Hematopoietic multipotent progenitor cell treated with erythropoietin and hydrocortisone succinate and interleukin-3 and kit ligand, for 6 days (in vitro differentiated cells): ENCODE results near the gene PTCD1.
"Not testable (repeated sequence)": the region's sequence is repeated elsewhere in the genome, so short reads cannot be mapped to it uniquely, and the experiment has no call there.

Experiments
- DNase-seq: peaks from one replicate; pipeline ENCODE4 v3.0.0-alpha.2; 2015

The PTCD1 gene

GRCh38 chr7:99387239-99387635 lies 51.4 kb downstream of the PTCD1 start:
- DNase-seq = not testable (repeated sequence)

- peak; percentile 89 for DNase-seq
Measured at GRCh38 chr7:99386584-99387238, 51.9 kb downstream of the PTCD1 start.

- no peak for DNase-seq
Measured at GRCh38 chr7:99385564-99385963, 53.0 kb downstream of the PTCD1 start.

- DNase-seq = no peak
Measured at GRCh38 chr7:99384523-99384922, 54.1 kb downstream of the PTCD1 start.

- no peak for DNase-seq
Measured at GRCh38 chr7:99383791-99384370, 54.7 kb downstream of the PTCD1 start.

- DNase-seq = no peak
Measured at GRCh38 chr7:99383203-99383602, 55.4 kb downstream of the PTCD1 start.

- DNase-seq = peak; percentile 38
Measured at GRCh38 chr7:99381664-99382075, 56.9 kb downstream of the PTCD1 start.

- DNase-seq = no peak
Measured at GRCh38 chr7:99380823-99381663, 57.6 kb downstream of the PTCD1 start.

- peak; percentile 90 for DNase-seq
Measured at GRCh38 chr7:99380032-99380822, 58.4 kb downstream of the PTCD1 start.

- not testable (repeated sequence) for DNase-seq
Measured at GRCh38 chr7:99379693-99380031, 58.9 kb downstream of the PTCD1 start.

- peak; percentile 81 for DNase-seq
Measured at GRCh38 chr7:99379043-99379577, 59.5 kb downstream of the PTCD1 start.

- peak; percentile 90 for DNase-seq
Measured at GRCh38 chr7:99375070-99375807, 63.4 kb downstream of the PTCD1 start.

GRCh38 chr7:99374111-99375064 lies 64.2 kb downstream of the PTCD1 start, which contains the start of gene ARPC1B:
Gene ARPC1B (plus strand): TSS chr7:99374730. CDS start chr7:99385715, 10,985 bp downstream.
- DNase-seq = peak; percentile 90

GRCh38 chr7:99373091-99374066 lies 65.2 kb downstream of the PTCD1 start:
- DNase-seq = no peak

- no peak for DNase-seq
Measured at GRCh38 chr7:99372275-99373090, 66.1 kb downstream of the PTCD1 start.

- no peak for DNase-seq
Measured at GRCh38 chr7:99371376-99371920, 67.2 kb downstream of the PTCD1 start.

GRCh38 chr7:99369767-99370391 lies 68.7 kb downstream of the PTCD1 start:
- peak; percentile 58 for DNase-seq
